HEK293 (cell line): Measurements from ENCODE around the gene NUP35.

Source experiments
- CTCF ChIA-PET: fragments of 350-600 bp; formaldehyde crosslinking; extraction: SDS; loops from one replicate; lab custom pipeline; 2021; ENCODE audit warnings: antibody characterized with exemption; lab: Yijun Ruan, JAX
- POLR2A ChIA-PET: fragments of 300-600 bp; formaldehyde crosslinking; extraction: SDS; loops from one replicate; lab custom pipeline; 2020; ENCODE audit warnings: antibody characterized with exemption, inconsistent platforms; lab: Yijun Ruan, JAX
- H3K27ac ChIP-seq: fragments of 200-500 bp; sonication (Bioruptor generic); 2 replicates; pipeline ENCODE4 v1.5.1; 2014; ENCODE audit warnings: low read depth, low read length, control low read depth, inconsistent platforms; ENCODE audit errors: extremely low read depth
- H3K36me3 ChIP-seq, 2 experiments: fragments of 200-500 bp in 1 of 2; sonication (Bioruptor generic) in 1 of 2; 1 replicate in 1 of 2; 2 replicates in 1 of 2; pipeline ENCODE4 v1.5.1; 2014 to 2017; ENCODE audit warnings: inconsistent platforms in 2 of 2, low read length in 2 of 2; ENCODE audit not compliant: control insufficient read depth in 2 of 2, insufficient read depth in 1 of 2
- H3K4me1 ChIP-seq: fragments of 200-500 bp; sonication (Bioruptor generic); 2 replicates; pipeline ENCODE4 v1.5.1; 2014; ENCODE audit warnings: mild to moderate bottlenecking, low read length, inconsistent platforms; ENCODE audit not compliant: control insufficient read depth, insufficient read depth
- H3K4me3 ChIP-seq: 2 replicates; pipeline ENCODE4 v1.5.1; 2011; ENCODE audit warnings: low read depth, mild to moderate bottlenecking, control low read depth, low read length, moderate library complexity
- H3K9me3 ChIP-seq: fragments of 200-500 bp; sonication (Bioruptor generic); 2 replicates; pipeline ENCODE4 v1.5.1; 2014; ENCODE audit warnings: low read depth, low read length, inconsistent platforms; ENCODE audit not compliant: control insufficient read depth, insufficient read depth
- HIC1 ChIP-seq: fragments of 450-650 bp; formaldehyde crosslinking; IDR thresholded peaks from 2 replicates; pipeline ENCODE4 v1.5.1; 2016; ENCODE audit warnings: missing biosample characterization, missing genetic modification characterization
- OSR2 ChIP-seq: fragments of 450-650 bp; formaldehyde crosslinking; IDR thresholded peaks from 2 replicates; pipeline ENCODE4 v1.5.1; 2016; ENCODE audit warnings: missing biosample characterization, missing genetic modification characterization
- OVOL3 ChIP-seq: fragments of 450-650 bp; formaldehyde crosslinking; IDR thresholded peaks from 2 replicates; pipeline ENCODE4 v1.5.1; 2016; ENCODE audit warnings: missing biosample characterization, missing genetic modification characterization
- REPIN1 ChIP-seq: fragments of 450-650 bp; formaldehyde crosslinking; IDR thresholded peaks from 2 replicates; pipeline ENCODE4 v1.5.1; 2017; ENCODE audit warnings: missing biosample characterization, missing genetic modification characterization, low read depth
- YY1 ChIP-seq: fragments of 450-650 bp; formaldehyde crosslinking; IDR thresholded peaks from 2 replicates; pipeline ENCODE4 v1.5.1; 2018; ENCODE audit warnings: missing biosample characterization, missing genetic modification characterization
- ZBTB21 ChIP-seq: fragments of 450-650 bp; formaldehyde crosslinking; IDR thresholded peaks from 2 replicates; pipeline ENCODE4 v1.5.1; 2017; ENCODE audit warnings: missing biosample characterization, missing genetic modification characterization
- ZFP3 ChIP-seq: fragments of 450-650 bp; formaldehyde crosslinking; IDR thresholded peaks from 2 replicates; pipeline ENCODE4 v1.5.1; 2016; ENCODE audit warnings: low read depth, missing biosample characterization, missing genetic modification characterization
- ZNF114 ChIP-seq: fragments of 450-650 bp; formaldehyde crosslinking; IDR thresholded peaks from 2 replicates; pipeline ENCODE4 v1.5.0; 2017; ENCODE audit warnings: missing biosample characterization, missing genetic modification characterization
- ZNF184 ChIP-seq: fragments of 450-650 bp; IDR thresholded peaks from 2 replicates; pipeline ENCODE4 v1.5.1; 2018; ENCODE audit warnings: missing biosample characterization, mild to moderate bottlenecking, missing genetic modification characterization
- ZNF248 ChIP-seq: fragments of 450-650 bp; formaldehyde crosslinking; IDR thresholded peaks from 2 replicates; pipeline ENCODE4 v1.5.1; 2017; ENCODE audit warnings: missing biosample characterization, missing genetic modification characterization
- ZNF274 ChIP-seq, 2 experiments: fragments of 200-500 bp in 1 of 2; fragments of 450-650 bp in 1 of 2; sonication (Bioruptor generic) in 1 of 2; formaldehyde crosslinking in 1 of 2; IDR thresholded peaks; 2 replicates each; pipeline versions ENCODE4 v1.5.1 to v1.6.1; 2014 to 2016; ENCODE audit warnings: borderline replicate concordance in 1 of 2, inconsistent platforms in 1 of 2, low read length in 1 of 2, missing biosample characterization in 1 of 2, missing genetic modification characterization in 1 of 2
- ZNF548 ChIP-seq: fragments of 450-650 bp; formaldehyde crosslinking; IDR thresholded peaks from 2 replicates; pipeline ENCODE4 v1.5.1; 2016; ENCODE audit warnings: missing biosample characterization, missing genetic modification characterization
- ZNF670 ChIP-seq: fragments of 450-650 bp; formaldehyde crosslinking; IDR thresholded peaks from 2 replicates; pipeline ENCODE4 v1.5.1; 2016; ENCODE audit warnings: missing biosample characterization, missing genetic modification characterization, low read depth
- ZNF701 ChIP-seq: fragments of 450-650 bp; formaldehyde crosslinking; IDR thresholded peaks from 2 replicates; pipeline ENCODE4 v1.5.1; 2016; ENCODE audit warnings: missing biosample characterization, missing genetic modification characterization
- ZNF707 ChIP-seq: fragments of 450-650 bp; formaldehyde crosslinking; IDR thresholded peaks from 2 replicates; pipeline ENCODE4 v1.5.1; 2016; ENCODE audit warnings: missing biosample characterization, missing genetic modification characterization
- ZNF791 ChIP-seq: fragments of 450-650 bp; formaldehyde crosslinking; IDR thresholded peaks from 2 replicates; pipeline ENCODE4 v1.5.1; 2016; ENCODE audit warnings: missing biosample characterization, missing genetic modification characterization
- ZNF792 ChIP-seq: fragments of 450-650 bp; formaldehyde crosslinking; IDR thresholded peaks from 2 replicates; pipeline ENCODE4 v1.5.1; 2016; ENCODE audit warnings: missing biosample characterization, missing genetic modification characterization
- ZNF837 ChIP-seq: fragments of 450-650 bp; formaldehyde crosslinking; IDR thresholded peaks from 2 replicates; pipeline ENCODE4 v1.5.1; 2016; ENCODE audit warnings: missing biosample characterization, missing genetic modification characterization
- TF ChIP-seq, protein P1 (sequence below): fragments of 450-650 bp; formaldehyde crosslinking; IDR thresholded peaks from 2 replicates; pipeline ENCODE4 v1.5.1; 2016; ENCODE audit warnings: missing biosample characterization, missing genetic modification characterization
- TF ChIP-seq, protein P2 (sequence below): fragments of 450-650 bp; formaldehyde crosslinking; IDR thresholded peaks from 2 replicates; pipeline ENCODE4 v1.5.1; 2017; ENCODE audit warnings: missing biosample characterization, missing genetic modification characterization

The NUP35 gene

DNA sequence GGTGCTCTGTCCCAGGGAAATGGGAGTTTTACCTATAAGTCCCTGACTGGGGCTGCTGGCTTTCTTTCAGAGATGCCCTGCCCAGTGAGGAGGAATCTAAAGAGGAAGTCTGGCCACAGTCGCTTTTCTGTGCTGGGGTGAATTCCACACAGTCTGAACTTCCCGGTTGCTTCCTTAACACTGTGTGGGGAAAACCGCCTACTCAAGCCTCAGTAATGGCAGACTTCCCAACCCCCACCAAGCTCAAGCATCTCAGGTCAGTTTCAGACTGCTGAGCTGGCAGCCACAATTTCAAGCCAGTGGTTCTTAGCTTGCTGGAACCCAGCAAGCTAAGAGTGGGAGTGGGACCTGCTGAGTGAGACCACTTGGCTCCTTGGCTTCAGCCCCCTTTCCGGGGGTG, 54.9 kb downstream of the NUP35 start:
- no peak overlapping the region for H3K27ac ChIP-seq
- no peaks in the 10 kb centered on the region for H3K4me1 ChIP-seq
- no peak overlapping the region for H3K4me3 ChIP-seq
- H3K36me3 ChIP-seq = peaks cover 7 to 33% of the 10 kb centered on the region in 2 experiments
- H3K9me3 ChIP-seq = no peaks in the 10 kb centered on the region
- TF ChIP-seq ZNF274 (IDR thresholded peaks at IDR 0.05; ENCODE audit: low read length) (no peak), ZNF274 (tag by site-specific recombination; IDR thresholded peaks at IDR 0.05; ENCODE audit: borderline replicate concordance) (no peak), ZNF670 (tag by site-specific recombination) (no peak), ZNF548 (tag by site-specific recombination) (no peak), ZNF114 (no peak), YY1 (tag by site-specific recombination) (no peak)
- ChIA-PET CTCF (no interaction called here), POLR2A (no interaction called here)

DNA sequence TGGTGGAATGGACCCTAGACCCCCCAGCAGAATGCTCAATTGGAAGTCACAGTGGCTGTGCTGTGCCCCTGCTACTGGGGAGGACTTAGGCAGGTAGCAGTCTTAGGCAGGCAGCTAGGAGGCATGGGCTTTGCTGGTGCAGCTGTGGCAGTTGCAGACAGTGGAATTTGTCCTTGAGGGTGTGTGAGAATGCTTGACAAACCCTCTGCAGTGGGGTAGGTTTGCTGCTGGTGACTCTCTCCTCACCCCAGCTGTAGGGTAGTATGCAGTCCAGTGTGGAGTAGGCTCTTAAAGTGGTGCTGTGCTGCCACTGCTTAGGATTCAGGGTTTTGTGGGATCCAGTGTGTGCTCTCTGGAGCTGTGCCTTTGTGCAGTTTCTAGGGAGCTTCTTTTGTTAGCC, 61.3 kb downstream of the NUP35 start:
- H3K4me1 ChIP-seq = no peaks in the 10 kb centered on the region
- CTCF ChIA-PET = no interaction called here
- POLR2A ChIA-PET = no interaction called here
- no peak overlapping the region for H3K4me3 ChIP-seq
- peaks cover 26 to 28% of the 10 kb centered on the region in 2 experiments for H3K36me3 ChIP-seq
- no peaks in the 10 kb centered on the region for H3K9me3 ChIP-seq
- TF ChIP-seq ZNF184 (tag by site-specific recombination) = no peak
- TF ChIP-seq ZNF707 = no peak
- no peak for TF ChIP-seq OSR2
- no peak for TF ChIP-seq ZNF791 (tag by site-specific recombination)
- no peak for TF ChIP-seq ZNF701 (tag by site-specific recombination)
- TF ChIP-seq ZNF792 = no peak
- no peak for TF ChIP-seq ZNF248 (tag by site-specific recombination)
- TF ChIP-seq REPIN1 = no peak
- no peak for TF ChIP-seq ZNF837 (tag by site-specific recombination)
- TF ChIP-seq, protein P1, sequence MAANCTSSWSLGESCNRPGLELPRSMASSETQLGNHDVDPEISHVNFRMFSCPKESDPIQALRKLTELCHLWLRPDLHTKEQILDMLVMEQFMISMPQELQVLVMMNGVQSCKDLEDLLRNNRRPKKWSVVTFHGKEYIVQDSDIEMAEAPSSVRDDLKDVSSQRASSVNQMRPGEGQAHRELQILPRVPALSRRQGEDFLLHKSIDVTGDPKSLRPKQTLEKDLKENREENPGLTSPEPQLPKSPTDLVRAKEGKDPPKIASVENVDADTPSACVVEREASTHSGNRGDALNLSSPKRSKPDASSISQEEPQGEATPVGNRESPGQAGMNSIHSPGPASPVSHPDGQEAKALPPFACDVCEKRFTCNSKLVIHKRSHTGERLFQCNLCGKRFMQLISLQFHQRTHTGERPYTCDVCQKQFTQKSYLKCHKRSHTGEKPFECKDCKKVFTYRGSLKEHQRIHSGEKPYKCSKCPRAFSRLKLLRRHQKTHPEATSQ (tag by site-specific recombination) = no peak
- TF ChIP-seq OVOL3 (tag by site-specific recombination) = no peak
- H3K27ac ChIP-seq = no peak overlapping the region

DNA sequence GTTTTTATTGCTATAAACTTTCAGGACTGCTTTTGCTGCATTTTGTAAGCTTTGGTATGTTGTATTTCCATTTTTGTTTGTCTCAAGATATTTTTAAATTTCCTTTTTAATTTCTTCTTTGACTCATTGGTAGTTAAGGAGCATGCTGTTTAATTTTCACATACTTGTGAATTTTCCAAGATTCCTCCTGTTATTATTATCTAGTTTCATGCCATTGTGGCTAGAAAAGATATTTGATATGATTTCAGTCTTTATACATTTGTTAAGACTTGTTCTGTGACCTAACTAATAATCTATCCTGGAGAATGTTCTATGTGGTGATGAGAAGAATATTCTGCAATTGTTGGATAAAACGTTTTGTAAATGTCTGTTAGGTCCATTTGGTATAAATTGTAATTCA, 62.1 kb downstream of the NUP35 start:
- Histone ChIP-seq H3K36me3 (peaks cover 31 to 34% of the 10 kb centered on the region in 2 experiments), H3K4me1 (no peaks in the 10 kb centered on the region)
- POLR2A ChIA-PET = no interaction called here

More for the DNA sequence above, 62.1 kb downstream of the NUP35 start:
- no peak for TF ChIP-seq HIC1 (tag by site-specific recombination)
- no peak for TF ChIP-seq ZBTB21 (tag by site-specific recombination)
- TF ChIP-seq, protein P2, sequence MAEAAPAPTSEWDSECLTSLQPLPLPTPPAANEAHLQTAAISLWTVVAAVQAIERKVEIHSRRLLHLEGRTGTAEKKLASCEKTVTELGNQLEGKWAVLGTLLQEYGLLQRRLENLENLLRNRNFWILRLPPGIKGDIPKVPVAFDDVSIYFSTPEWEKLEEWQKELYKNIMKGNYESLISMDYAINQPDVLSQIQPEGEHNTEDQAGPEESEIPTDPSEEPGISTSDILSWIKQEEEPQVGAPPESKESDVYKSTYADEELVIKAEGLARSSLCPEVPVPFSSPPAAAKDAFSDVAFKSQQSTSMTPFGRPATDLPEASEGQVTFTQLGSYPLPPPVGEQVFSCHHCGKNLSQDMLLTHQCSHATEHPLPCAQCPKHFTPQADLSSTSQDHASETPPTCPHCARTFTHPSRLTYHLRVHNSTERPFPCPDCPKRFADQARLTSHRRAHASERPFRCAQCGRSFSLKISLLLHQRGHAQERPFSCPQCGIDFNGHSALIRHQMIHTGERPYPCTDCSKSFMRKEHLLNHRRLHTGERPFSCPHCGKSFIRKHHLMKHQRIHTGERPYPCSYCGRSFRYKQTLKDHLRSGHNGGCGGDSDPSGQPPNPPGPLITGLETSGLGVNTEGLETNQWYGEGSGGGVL (tag by site-specific recombination) = no peak
- no peak for TF ChIP-seq ZFP3 (tag by site-specific recombination)
- no peak overlapping the region for H3K4me3 ChIP-seq
- H3K9me3 ChIP-seq = no peaks in the 10 kb centered on the region
- CTCF ChIA-PET = no interaction called here
- no peak overlapping the region for H3K27ac ChIP-seq
